ENCODE data around the gene IFIT2.
"Not testable (repeated sequence)": the region's sequence is repeated elsewhere in the genome, so short reads cannot be mapped to it uniquely, and the experiment has no call there.

The IFIT2 gene

DNA sequence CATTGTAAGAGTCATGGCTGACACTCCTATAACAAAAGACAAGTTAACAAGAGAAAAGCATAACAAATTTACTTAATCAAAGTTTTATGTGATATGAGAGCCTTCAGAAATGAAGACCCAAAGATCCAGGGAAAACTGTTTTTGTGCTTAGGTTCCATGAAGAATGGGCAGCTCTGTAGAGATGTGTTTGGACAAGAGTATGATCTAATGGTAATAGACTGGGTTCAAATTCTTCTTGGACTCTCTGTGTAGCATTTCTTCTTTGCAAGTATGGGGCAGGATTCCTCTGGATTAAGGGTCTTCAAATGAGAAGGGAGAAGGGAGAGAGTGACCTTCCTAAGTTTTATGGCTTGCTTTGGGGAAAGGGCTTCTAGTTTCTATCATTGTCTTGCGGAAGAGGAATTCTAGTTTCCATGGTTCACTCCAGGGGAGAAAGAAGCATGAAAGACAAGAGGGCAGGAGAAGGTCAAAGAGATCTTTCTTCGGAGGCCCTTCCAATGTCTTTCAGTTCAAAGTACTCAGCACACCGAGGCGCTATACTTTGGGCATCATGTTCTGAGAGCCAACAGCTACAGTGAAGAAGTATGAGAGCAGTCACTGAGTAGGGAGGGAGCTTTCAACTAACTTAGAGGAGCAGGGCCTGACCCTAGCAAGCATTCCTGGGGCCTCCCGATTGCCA, 41.4 kb downstream of the IFIT2 start:
- DNase-seq, result no peak

DNA sequence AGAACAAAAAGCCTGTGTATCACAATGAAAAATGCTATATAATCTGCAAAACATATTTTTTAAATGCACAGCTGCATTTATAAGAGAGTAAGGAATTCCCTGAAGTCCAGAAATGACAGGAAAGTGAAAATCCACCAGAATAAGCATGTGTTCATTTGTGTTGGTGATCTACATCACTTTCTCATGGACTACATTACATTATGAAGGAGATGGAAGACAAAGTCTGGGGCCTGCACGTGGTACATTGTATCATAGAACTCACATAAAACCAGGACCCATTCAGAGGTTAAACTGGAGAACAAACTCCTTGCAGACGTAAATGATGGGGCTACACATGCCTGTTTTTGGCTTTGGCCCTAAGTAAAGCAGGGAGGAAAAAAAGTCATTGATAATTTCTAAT, 42.3 kb downstream of the IFIT2 start:
- no peak for DNase-seq

- no peak for DNase-seq
Observed at GRCh38 chr10:89345367-89346000, 43.6 kb downstream of the IFIT2 start.

- DNase-seq, result no peak
Observed at GRCh38 chr10:89346405-89347254, 44.8 kb downstream of the IFIT2 start.

DNA sequence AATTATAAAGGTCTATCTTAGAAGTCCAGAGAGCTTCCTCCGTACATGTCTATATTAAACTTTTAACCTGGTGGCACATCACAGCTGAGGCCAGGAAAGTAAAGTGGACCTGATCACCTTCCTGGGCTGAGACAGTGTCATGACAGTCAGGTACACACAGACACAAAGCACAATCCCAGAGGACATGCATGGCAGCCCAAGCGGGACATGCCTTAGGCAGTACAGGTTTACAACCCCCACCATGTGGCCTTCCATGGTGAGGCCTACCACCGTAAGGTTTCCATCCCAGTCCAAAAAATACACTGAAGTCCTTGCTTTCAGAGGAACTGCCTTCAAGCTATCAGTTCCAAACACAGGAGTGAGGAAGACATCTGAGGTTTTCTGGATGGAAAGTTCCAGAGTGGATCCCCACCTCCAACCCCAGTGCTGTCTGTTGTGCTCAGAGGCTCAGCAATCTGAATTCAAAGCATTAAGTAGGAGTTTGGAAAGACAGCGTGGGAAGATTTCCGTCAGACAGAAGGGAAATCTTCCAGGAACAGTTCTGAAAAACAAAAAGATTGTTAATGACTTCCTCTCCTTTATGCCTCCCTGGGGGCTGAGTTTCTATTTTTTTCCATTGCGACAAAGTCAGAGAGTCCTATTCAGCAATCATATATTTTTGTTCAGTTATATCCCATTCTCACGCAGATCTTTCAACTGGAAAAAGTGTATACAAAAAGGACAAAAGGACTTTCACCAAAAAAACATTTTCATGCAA, 46.0 kb downstream of the IFIT2 start:
- DNase-seq, result no peak

DNA sequence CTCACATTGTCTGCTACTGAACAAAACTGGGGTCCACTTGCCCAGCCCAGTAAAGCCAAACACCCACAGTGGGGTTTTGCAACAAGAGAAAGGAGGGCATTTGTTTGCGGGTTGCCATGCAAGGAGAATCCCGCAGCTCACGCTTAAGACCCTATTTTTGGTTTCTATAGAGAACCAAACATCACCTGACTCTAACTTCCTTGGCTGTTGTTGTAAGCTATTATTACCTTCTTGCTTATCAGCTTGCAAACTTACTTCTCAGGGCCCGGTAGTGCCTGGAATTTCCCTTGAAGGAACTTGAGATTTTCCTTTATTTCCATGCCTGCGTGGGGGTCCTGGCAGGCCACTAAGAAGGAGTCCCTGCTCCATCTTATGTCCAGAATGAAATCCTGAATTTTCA, 46.6 kb downstream of the IFIT2 start:
- DNase-seq, result no peak

DNA sequence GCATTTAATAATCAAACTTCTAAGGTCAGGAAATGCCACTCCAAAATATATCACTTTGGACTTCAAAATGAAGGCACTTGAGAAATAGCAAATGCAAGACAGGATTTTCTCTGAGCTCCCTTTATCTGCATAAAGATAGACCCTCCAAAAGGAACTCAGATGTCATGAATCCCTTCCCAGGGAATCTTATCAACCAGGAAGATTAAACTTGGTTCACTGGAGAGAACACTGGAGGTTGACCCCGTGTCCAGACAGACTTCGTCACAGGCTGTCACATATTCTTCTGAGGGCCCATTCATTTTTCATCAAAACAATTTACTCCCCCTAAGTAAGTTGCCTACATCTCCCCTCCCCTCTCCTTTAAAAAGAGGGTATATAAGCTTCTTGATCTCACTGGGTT, 47.1 kb downstream of the IFIT2 start:
- DNase-seq, result no peak

DNA sequence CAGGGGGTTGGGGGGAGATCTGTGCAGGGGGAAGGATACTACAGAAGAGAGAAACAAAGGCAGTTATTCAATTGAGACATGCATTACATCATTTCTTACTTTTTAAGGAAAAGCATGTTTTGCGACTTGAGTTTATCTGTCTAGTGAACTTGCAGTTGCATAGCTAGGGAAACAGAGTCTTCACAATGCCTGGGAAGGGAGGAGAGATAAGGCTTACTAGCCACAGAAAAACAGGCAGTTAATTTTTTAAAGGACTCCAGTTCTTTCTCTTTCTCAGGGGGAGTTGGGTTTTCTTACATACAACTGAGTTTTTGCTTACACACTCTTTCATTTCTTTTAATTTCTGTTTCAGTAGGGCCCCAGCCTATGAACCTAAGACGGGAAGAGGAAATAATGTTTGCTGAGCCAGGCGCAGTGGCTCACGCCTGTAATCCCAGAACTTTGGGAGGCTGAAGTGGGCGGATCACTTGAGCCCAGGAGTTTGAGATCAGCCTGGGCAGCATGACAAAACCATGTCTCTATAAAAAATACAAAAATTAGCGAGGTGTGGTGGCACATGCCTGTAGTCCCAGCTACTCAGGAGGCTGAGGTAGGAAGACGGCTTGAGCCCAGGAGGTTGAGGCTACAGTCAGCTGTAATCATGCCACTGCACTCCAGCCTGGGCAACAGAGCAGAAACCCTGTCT, 48.9 kb downstream of the IFIT2 start:
- not testable (repeated sequence) for DNase-seq

DNA sequence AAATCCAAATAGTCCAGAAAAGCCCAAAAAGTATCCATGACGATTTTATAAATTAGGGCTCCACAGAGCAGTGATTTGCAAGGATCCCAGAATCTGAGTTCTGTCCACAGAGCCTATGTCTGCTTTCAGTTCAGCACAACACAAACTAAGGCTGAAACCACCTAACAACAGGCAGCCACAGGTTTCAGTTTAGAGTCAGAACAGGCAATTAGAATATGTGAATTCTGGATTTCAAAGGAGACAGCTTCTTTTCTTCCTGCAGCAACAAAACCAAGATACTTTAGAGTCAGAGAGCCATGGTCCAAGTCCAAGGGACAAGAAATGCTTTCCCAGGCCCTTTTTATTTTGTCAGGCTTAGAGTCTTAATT, 49.5 kb downstream of the IFIT2 start:
- DNase-seq, result no peak

DNA sequence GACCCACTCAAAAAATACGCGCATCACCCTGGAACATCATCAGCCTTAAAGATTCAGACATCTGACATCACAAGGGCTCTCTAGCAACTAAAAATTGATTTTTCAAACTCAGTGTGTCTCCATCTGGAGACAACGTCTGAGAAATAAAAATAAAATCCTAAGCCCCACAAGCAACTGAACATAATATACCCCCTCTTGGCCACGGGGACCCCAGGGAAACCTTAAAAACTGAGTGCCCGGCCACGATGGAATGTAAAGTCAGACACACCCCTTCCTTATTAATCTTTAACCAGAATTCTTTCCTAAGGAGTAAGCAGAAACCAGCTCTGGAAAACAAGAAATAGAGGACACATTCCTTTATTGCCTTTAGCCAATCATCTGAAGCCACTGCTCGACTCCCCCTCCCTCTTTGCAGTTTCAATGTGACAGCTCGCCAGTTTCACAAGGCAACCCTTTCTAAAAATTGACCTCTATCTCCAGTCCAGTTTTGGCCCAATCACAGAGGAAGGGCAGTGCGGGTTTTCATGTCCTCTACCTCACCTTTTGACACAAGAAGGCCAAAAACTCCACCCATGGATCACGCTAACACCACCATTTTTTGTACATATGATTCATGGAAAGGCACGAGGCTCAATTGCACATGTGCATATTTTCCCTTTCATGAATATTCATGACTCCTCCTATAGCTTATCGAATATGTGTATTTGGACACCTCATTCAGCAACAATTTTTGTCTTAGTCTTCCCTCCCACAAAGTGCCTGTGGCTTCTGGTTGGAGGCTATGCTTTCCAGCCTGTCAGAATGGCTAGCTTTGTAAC, 50.1 kb downstream of the IFIT2 start:
- no peak for DNase-seq

GRCh38 chr10:89352802-89353201, 51.0 kb downstream of the IFIT2 start:
- no peak for DNase-seq

GRCh38 chr10:89355394-89355931, 53.6 kb downstream of the IFIT2 start:
- no peak for DNase-seq

GRCh38 chr10:89357096-89357495, 55.2 kb downstream of the IFIT2 start:
- no peak for DNase-seq

GRCh38 chr10:89357975-89358374, 56.1 kb downstream of the IFIT2 start:
- DNase-seq, result no peak
